Smooth muscle cell (in vitro differentiated cells): ENCODE data around the gene POP4. TPM values are rescaled to one million over a fixed set of nuclear protein-coding genes. Genes with fewer than 3 reads are reported as not detected.

Experiments used
- DNase-seq: peaks from one replicate; lab custom pipeline; 2025; ENCODE audit not compliant: unreplicated experiment; lab: John Stamatoyannopoulos, UW
- H2AFZ ChIP-seq: fragments of 200-600 bp; sonication (generic); 2 replicates; pipeline ENCODE4 v1.6.0; 2016; ENCODE audit warnings: antibody characterized with exemption, low read depth, mild to moderate bottlenecking
- H3F3A ChIP-seq: fragments of 200-600 bp; sonication (generic); 2 replicates; pipeline ENCODE4 v1.6.0; 2017; ENCODE audit warnings: antibody characterized with exemption, low read depth
- H3K27ac ChIP-seq: fragments of 200-600 bp; sonication (generic); 2 replicates; pipeline ENCODE4 v1.5.1; 2016; ENCODE audit warnings: low read depth, mild to moderate bottlenecking
- H3K27me3 ChIP-seq: fragments of 200-600 bp; sonication (generic); 2 replicates; pipeline ENCODE4 v1.6.1; 2016; ENCODE audit warnings: low read depth, mild to moderate bottlenecking
- H3K36me3 ChIP-seq: fragments of 200-600 bp; sonication (generic); 2 replicates; pipeline ENCODE4 v1.5.1; 2016; ENCODE audit warnings: low read depth
- H3K4me1 ChIP-seq: fragments of 200-600 bp; sonication (generic); 2 replicates; pipeline ENCODE4 v1.5.1; 2016; ENCODE audit warnings: low read depth
- H3K4me2 ChIP-seq: fragments of 200-600 bp; sonication (generic); 2 replicates; pipeline ENCODE4 v1.6.0; 2016; ENCODE audit warnings: mild to moderate bottlenecking
- H3K4me3 ChIP-seq: fragments of 200-600 bp; sonication (generic); 2 replicates; pipeline ENCODE4 v1.5.1; 2016; ENCODE audit warnings: mild to moderate bottlenecking
- H3K79me2 ChIP-seq: fragments of 200-600 bp; sonication (generic); 2 replicates; pipeline ENCODE4 v1.6.0; 2016; ENCODE audit warnings: low read depth, mild to moderate bottlenecking
- H3K9ac ChIP-seq: fragments of 200-600 bp; sonication (generic); 2 replicates; pipeline ENCODE4 v1.6.0; 2016; ENCODE audit warnings: low read depth
- H3K9me3 ChIP-seq: fragments of 200-600 bp; sonication (generic); replicated peaks from 2 replicates; pipeline ENCODE4 v1.5.1; 2016; ENCODE audit warnings: low read depth
- H4K20me1 ChIP-seq: fragments of 200-600 bp; sonication (generic); 2 replicates; pipeline ENCODE4 v1.6.0; 2016; ENCODE audit warnings: low read depth
- WGBS: methylation state at CpG from one replicate; pipeline ENCODE4 v1.1.7; 2016; ENCODE audit warnings: low lambda C conversion rate; 5-methylcytosine and 5-hydroxymethylcytosine counted together
- polyA plus RNA-seq: library from polyadenylated mRNA; unstranded; fragments of >200 nt; fragmentation: Nextera tagmentation; extraction: Ambion mirVana; gene quantifications from 2 replicates; pipeline ENCODE4 v1.2.1, GENCODE V29; 2016
- total RNA-seq: library from RNA; depleted of rRNA; stranded (reverse); fragments of >200 nt; gene quantifications from 2 replicates; pipeline ENCODE4 v1.2.3, GENCODE V29; 2014
- TF ChIP-seq, protein P1 (sequence below): fragments of 200-600 bp; sonication (generic); IDR thresholded peaks from 2 replicates; pipeline ENCODE4 v1.5.1; 2017; ENCODE audit warnings: borderline replicate concordance, mild to moderate bottlenecking, antibody characterized with exemption; ENCODE audit not compliant: insufficient read depth, poor library complexity, severe bottlenecking

POP4 gene
- total and polyA plus RNA-seq, 2 experiments from 2014 or later = 54.4 to 94.9 TPM

DNA sequence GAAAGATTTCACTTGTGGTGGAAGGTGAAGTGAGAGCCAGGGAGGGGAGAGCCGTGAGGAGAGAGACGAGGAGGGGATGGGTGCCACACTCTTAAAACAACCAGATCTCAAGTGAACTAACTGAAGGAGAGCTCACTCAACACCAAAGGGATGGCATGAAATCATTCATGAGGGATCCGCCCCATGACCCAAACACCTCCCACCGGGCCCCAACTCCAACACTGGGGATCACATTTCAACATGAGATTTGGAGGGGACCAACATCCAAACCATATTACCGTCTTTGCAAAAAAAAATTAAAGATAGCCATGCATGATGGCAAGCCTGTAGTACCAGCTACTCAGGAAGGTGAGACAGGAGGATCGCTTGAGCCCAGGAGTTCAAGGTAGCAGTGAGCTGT lies 34.9 kb upstream of the POP4 start:
- no peak overlapping the region for H3K27ac ChIP-seq
- no peak overlapping the region for H3K4me2 ChIP-seq
- no peaks in the 10 kb centered on the region for H3K36me3 ChIP-seq
- WGBS = 93% methylated on average over 6 of the region's 6 CpGs
- H4K20me1 ChIP-seq = no peaks in the 10 kb centered on the region
- no peak overlapping the region for H3K9ac ChIP-seq
- peaks cover 52% of the 10 kb centered on the region for H3K27me3 ChIP-seq
- H2AFZ ChIP-seq = no peak overlapping the region
- no peaks in the 10 kb centered on the region for H3K79me2 ChIP-seq
- DNase-seq = no peak
- peaks cover 3% of the 10 kb centered on the region for H3F3A ChIP-seq
- H3K4me3 ChIP-seq = no peak overlapping the region
- H3K4me1 ChIP-seq = peaks cover 3% of the 10 kb centered on the region
- TF ChIP-seq, protein P1, sequence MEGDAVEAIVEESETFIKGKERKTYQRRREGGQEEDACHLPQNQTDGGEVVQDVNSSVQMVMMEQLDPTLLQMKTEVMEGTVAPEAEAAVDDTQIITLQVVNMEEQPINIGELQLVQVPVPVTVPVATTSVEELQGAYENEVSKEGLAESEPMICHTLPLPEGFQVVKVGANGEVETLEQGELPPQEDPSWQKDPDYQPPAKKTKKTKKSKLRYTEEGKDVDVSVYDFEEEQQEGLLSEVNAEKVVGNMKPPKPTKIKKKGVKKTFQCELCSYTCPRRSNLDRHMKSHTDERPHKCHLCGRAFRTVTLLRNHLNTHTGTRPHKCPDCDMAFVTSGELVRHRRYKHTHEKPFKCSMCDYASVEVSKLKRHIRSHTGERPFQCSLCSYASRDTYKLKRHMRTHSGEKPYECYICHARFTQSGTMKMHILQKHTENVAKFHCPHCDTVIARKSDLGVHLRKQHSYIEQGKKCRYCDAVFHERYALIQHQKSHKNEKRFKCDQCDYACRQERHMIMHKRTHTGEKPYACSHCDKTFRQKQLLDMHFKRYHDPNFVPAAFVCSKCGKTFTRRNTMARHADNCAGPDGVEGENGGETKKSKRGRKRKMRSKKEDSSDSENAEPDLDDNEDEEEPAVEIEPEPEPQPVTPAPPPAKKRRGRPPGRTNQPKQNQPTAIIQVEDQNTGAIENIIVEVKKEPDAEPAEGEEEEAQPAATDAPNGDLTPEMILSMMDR = no peak
- H3K9me3 ChIP-seq = no peaks in the 10 kb centered on the region

DNA sequence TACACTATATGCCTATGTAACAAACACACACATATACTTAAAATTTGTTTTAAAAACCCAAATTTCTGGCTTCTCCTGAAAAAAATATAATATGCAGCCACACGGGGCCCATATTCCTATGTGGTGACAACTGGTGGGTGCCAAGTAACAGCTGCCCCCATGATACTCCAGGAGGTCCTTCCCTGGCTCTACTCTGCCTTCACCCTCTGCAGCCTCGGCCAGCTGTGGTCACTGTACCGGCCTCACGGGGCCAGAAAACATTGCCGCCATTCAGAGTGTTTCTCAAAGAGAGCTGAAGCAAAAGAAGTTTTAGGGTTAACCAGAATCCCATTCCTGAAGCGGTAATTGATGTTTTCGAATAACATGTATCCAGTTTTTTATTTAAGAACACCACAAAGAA lies 32.6 kb upstream of the POP4 start:
- Histone ChIP-seq H2AFZ (no peak overlapping the region), H3K36me3 (no peaks in the 10 kb centered on the region), H3K27ac (no peak overlapping the region), H3K9me3 (no peaks in the 10 kb centered on the region), H3K79me2 (no peaks in the 10 kb centered on the region), H4K20me1 (no peaks in the 10 kb centered on the region), H3K4me1 (peaks cover 3% of the 10 kb centered on the region), H3K27me3 (peaks cover 44% of the 10 kb centered on the region), H3K4me2 (no peak overlapping the region), H3K9ac (no peak overlapping the region), H3K4me3 (no peak overlapping the region), H3F3A (peaks cover 3% of the 10 kb centered on the region)
- DNase-seq = no peak
- 44% methylated on average over 7 of the region's 7 CpGs for WGBS
- TF ChIP-seq, protein P1 = no peak

DNA sequence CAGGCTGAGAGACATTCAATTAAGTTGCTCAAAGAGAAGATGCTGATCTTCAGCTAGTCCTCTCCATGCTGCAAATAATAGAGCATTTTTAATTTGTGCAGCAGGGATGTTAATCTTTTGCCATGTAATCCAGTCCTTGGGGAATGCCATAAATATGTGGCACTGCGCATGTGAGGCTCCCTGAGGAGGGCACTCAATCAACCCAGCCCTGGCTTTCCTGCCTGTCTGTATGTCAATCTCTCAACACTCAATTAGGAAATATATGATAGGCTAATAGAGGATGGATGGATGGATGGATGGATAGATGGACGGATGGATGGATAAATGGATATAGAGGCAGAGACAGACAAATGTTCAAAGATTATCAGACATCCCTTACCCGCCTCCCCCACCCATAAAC lies 31.6 kb upstream of the POP4 start:
- no peak overlapping the region for H3K4me3 ChIP-seq
- TF ChIP-seq, protein P1 = no peak
- H3K9me3 ChIP-seq = no peaks in the 10 kb centered on the region
- peaks cover 3% of the 10 kb centered on the region for H3F3A ChIP-seq
- H3K36me3 ChIP-seq = no peaks in the 10 kb centered on the region
- no peak for DNase-seq
- no peak overlapping the region for H3K27ac ChIP-seq
- peaks cover 36% of the 10 kb centered on the region for H3K27me3 ChIP-seq
- peaks cover 3% of the 10 kb centered on the region for H3K4me1 ChIP-seq
- H3K9ac ChIP-seq = no peak overlapping the region
- H3K4me2 ChIP-seq = no peak overlapping the region
- H3K79me2 ChIP-seq = no peaks in the 10 kb centered on the region
- no peaks in the 10 kb centered on the region for H4K20me1 ChIP-seq
- H2AFZ ChIP-seq = no peak overlapping the region
- WGBS = 35% methylated on average over 3 of the region's 3 CpGs

DNA sequence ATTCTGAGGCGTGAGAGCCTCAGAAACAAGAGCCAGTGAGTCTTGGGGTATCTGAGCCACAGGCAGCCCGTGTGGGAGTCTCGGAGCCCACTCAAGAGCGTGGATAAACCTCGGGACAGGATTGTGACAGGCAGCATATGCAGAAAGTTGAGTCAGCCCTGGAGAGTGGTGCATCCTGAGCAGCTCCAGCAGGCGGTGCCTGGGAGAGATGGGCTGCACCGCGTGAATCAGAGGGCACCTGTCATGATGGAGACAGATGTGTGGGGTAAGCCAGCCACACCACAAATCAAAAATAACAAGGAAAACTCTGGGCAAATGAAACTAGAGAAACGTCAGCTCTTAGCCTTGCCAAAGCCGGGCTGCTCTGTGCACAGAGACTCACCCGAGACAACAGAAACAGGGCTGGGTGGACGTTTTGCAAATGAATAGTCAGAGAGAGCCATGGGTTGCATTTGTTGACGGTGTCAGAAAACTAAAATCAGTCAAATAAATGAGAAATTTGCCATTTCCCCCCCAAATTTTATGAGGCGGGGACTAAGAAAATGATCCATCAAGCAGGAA lies 30.0 kb upstream of the POP4 start:
- no peaks in the 10 kb centered on the region for H3K9me3 ChIP-seq
- H3K4me3 ChIP-seq = no peak overlapping the region
- H3K27me3 ChIP-seq = peaks cover 27% of the 10 kb centered on the region
- peak overlapping the region; percentile 46 for H3K4me2 ChIP-seq
- peaks cover 3% of the 10 kb centered on the region for H3K4me1 ChIP-seq
- peak overlapping the region; percentile 7 for H3K9ac ChIP-seq
- no peaks in the 10 kb centered on the region for H4K20me1 ChIP-seq
- H3K79me2 ChIP-seq = no peaks in the 10 kb centered on the region
- WGBS = 31% methylated on average over 14 of the region's 14 CpGs
- no peak for DNase-seq
- no peak overlapping the region for H2AFZ ChIP-seq
- TF ChIP-seq, protein P1 = no peak
- peaks cover 3% of the 10 kb centered on the region for H3F3A ChIP-seq
- no peaks in the 10 kb centered on the region for H3K36me3 ChIP-seq
- peak overlapping the region; percentile 80 for H3K27ac ChIP-seq
